ENCODE measurements around the gene RBM8A. TPM values are rescaled to one million over a fixed set of nuclear protein-coding genes. Genes with fewer than 3 reads are reported as not detected.

The RBM8A gene
- polyA plus RNA-seq, 3 donors: 91.5 to 171 (median 115) TPM

GRCh38 chr1:145889722-145890121 is 37.6 kb downstream of the RBM8A start:
- WGBS (ENCODE audit: insufficient coverage): 69% methylated on average over 2 of the region's 3 CpGs

GRCh38 chr1:145887631-145888030 is 39.7 kb downstream of the RBM8A start:
- no peak overlapping the region for H2AFZ ChIP-seq (ENCODE audit: insufficient read depth, low read depth, low read length, poor library complexity, severe bottlenecking)
- no peak overlapping the region for H3K27ac ChIP-seq (ENCODE audit: low read depth in 1 of 2, low read length in 2 of 2)
- H4K20me1 ChIP-seq (ENCODE audit: insufficient read depth, low read length): no peaks in the 10 kb centered on the region
- TF ChIP-seq CTCF (IDR thresholded peaks at IDR 0.05): no peak
- peaks cover 0 to 2% (median 0%) of the 10 kb centered on the region in 7 donors for H3K9me3 Mint-ChIP-seq
- WGBS (ENCODE audit: insufficient coverage): 83% methylated on average over 1 of the region's 5 CpGs
- no peak overlapping the region for H3K4me3 ChIP-seq (replicated peaks in 1 of 3; ENCODE audit: low read depth in 2 of 3, low read length in 3 of 3)
- no peak overlapping the region for H3K9ac ChIP-seq (ENCODE audit: insufficient read depth, low read length, poor library complexity, severe bottlenecking)
- H3K4me2 ChIP-seq (replicated peaks; ENCODE audit: extremely low read depth, low read length, poor library complexity, severe bottlenecking): no peak overlapping the region
- peaks cover 8 to 18% of the 10 kb centered on the region in 2 donors for H3K4me1 ChIP-seq (ENCODE audit: control insufficient read depth in 1 of 2, insufficient read depth in 2 of 2, low read length in 2 of 2)
- no peak overlapping the region for H3K27ac Mint-ChIP-seq
- no peak for DNase-seq
- H3K36me3 ChIP-seq (replicated peaks in 1 of 2; ENCODE audit: control insufficient read depth in 1 of 2, insufficient read depth in 2 of 2, low read length in 2 of 2): no peaks in the 10 kb centered on the region
- H3K79me2 ChIP-seq (ENCODE audit: insufficient read depth, low read length): no peaks in the 10 kb centered on the region
- intact Hi-C loops (cut with micrococcal nuclease): loop anchor here in 1 of 2 donors (5.0 kb wide), 1 partner anchor 40 kb away; the partner anchor contains the start of gene NUDT17
- no peak overlapping the region for H3K4me3 Mint-ChIP-seq
- H3K9me3 ChIP-seq (replicated peaks in 1 of 2; ENCODE audit: control insufficient read depth in 1 of 2, insufficient read depth in 1 of 2, low read length in 2 of 2): no peaks in the 10 kb centered on the region
- H3K4me1 Mint-ChIP-seq: peaks cover 16% of the 10 kb centered on the region
- peaks cover 5 to 14% of the 10 kb centered on the region in 2 donors for H3K27me3 ChIP-seq (ENCODE audit: control insufficient read depth in 2 of 2, insufficient read depth in 2 of 2, low read length in 2 of 2)
- peaks cover 13 to 24% (median 17%) of the 10 kb centered on the region in 3 donors for H3K27me3 Mint-ChIP-seq (ENCODE audit: low read depth in 3 of 3)
- H3K36me3 Mint-ChIP-seq: no peaks in the 10 kb centered on the region

More at GRCh38 chr1:145889722-145890121, 37.6 kb downstream of the RBM8A start:
- DNase-seq: no peak
- Histone ChIP-seq H3K4me2 (replicated peaks; ENCODE audit: extremely low read depth, low read length, poor library complexity, severe bottlenecking) (no peak overlapping the region), H3K27ac (ENCODE audit: low read depth in 1 of 2, low read length in 2 of 2) (no peak overlapping the region), H3K4me1 (ENCODE audit: control insufficient read depth in 1 of 2, insufficient read depth in 2 of 2, low read length in 2 of 2) (peaks cover 8 to 18% of the 10 kb centered on the region in 2 donors), H3K79me2 (ENCODE audit: insufficient read depth, low read length) (no peaks in the 10 kb centered on the region), H3K4me3 (replicated peaks in 1 of 3; ENCODE audit: low read depth in 2 of 3, low read length in 3 of 3) (no peak overlapping the region), H3K9me3 (replicated peaks in 1 of 2; ENCODE audit: control insufficient read depth in 1 of 2, insufficient read depth in 1 of 2, low read length in 2 of 2) (no peaks in the 10 kb centered on the region), H3K9ac (ENCODE audit: insufficient read depth, low read length, poor library complexity, severe bottlenecking) (no peak overlapping the region), H2AFZ (ENCODE audit: insufficient read depth, low read depth, low read length, poor library complexity, severe bottlenecking) (no peak overlapping the region), H3K27me3 (ENCODE audit: control insufficient read depth in 2 of 2, insufficient read depth in 2 of 2, low read length in 2 of 2) (peaks cover 5 to 8% of the 10 kb centered on the region in 2 donors), H4K20me1 (ENCODE audit: insufficient read depth, low read length) (no peaks in the 10 kb centered on the region), H3K36me3 (replicated peaks in 1 of 2; ENCODE audit: control insufficient read depth in 1 of 2, insufficient read depth in 2 of 2, low read length in 2 of 2) (no peaks in the 10 kb centered on the region)
- Mint-ChIP-seq H3K27me3 (ENCODE audit: low read depth in 3 of 3) (peaks cover 11 to 17% (median 14%) of the 10 kb centered on the region in 3 donors), H3K9me3 (peaks cover 0 to 2% (median 0%) of the 10 kb centered on the region in 7 donors), H3K36me3 (peaks cover 0 to 2% of the 10 kb centered on the region in 2 donors), H3K27ac (no peak overlapping the region), H3K4me1 (peaks cover 14% of the 10 kb centered on the region), H3K4me3 (no peak overlapping the region)
- TF ChIP-seq CTCF (IDR thresholded peaks at IDR 0.05): no peak
- intact Hi-C loops (cut with micrococcal nuclease): loop anchor here (5.0 to 10.0 kb wide), 3 partner anchors 42 to 125 kb away; partner anchors contain the start of gene NUDT17 (in 1 of the 2)
